ENCODE data around the gene MALRD1.

- no peak for TF ChIP-seq CTCF (IDR thresholded peaks at IDR 0.05)
- no peak for TF ChIP-seq POLR2A (IDR thresholded peaks at IDR 0.05)
These were observed 450.7 kb downstream of the MALRD1 start for GRCh38 chr10:19499291-19499770.

Data from right lobe of liver (tissue), 4 donors.